Activated CD8-positive, alpha-beta memory T cell treated with anti-CD3 and anti-CD28 coated beads, Interleukin-2, amount 50 U/mL, for 48 hours (primary cell): ENCODE measurements around the gene CD160.
"Not testable (repeated sequence)": the region's sequence is repeated elsewhere in the genome, so short reads cannot be mapped to it uniquely, and the experiment has no call there.

Experiments
- DNase-seq: peaks from one replicate; pipeline ENCODE4 v3.0.0-alpha.2; 2020

CD160 gene, protein sequence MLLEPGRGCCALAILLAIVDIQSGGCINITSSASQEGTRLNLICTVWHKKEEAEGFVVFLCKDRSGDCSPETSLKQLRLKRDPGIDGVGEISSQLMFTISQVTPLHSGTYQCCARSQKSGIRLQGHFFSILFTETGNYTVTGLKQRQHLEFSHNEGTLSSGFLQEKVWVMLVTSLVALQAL

DNA sequence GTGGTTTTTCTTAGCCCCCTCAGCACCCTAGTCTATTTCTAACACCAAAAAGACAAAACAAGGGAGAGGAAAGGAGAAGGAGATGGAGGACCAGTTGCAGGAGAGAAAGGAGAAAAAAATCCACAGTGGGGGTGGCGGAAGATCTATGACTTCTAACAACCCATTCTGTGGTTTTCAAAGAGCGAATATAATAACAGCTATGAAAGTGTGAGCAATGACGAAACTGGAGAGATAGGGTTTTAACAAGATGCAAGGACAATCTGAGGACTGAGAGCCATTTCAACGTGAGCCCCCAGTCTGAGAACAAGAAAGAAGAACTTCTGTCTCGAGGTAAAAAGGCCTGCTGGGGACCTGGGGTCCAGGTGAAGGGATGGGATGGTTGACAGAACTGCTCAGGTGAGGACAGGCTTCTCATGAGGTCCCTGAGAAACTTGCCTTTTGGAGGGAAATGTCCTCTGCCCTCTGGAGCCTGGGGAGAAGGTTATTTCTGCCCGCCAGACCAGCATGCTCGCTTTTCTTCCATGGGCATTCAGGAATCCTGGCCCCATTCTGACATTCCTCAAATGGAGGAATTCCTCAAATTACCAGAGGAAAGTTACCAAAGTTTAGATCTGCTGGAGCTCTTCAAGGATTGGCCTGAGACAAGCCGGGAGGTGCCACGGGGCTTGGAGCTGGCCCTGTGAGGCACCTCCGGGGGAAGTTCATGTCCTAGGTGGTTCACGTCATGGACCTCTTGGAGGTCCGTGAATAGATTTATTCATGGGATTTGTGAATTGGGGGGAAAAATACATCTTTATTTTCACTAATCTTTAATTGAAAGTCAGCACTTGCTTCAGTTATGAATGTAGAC lies at the start of gene CD160:
CD160 (plus strand) TSS at position 270 of the 850 bp plus-strand sequence. CDS start 8,829 bp downstream, outside the sequence.
- DNase-seq: no peak

DNA sequence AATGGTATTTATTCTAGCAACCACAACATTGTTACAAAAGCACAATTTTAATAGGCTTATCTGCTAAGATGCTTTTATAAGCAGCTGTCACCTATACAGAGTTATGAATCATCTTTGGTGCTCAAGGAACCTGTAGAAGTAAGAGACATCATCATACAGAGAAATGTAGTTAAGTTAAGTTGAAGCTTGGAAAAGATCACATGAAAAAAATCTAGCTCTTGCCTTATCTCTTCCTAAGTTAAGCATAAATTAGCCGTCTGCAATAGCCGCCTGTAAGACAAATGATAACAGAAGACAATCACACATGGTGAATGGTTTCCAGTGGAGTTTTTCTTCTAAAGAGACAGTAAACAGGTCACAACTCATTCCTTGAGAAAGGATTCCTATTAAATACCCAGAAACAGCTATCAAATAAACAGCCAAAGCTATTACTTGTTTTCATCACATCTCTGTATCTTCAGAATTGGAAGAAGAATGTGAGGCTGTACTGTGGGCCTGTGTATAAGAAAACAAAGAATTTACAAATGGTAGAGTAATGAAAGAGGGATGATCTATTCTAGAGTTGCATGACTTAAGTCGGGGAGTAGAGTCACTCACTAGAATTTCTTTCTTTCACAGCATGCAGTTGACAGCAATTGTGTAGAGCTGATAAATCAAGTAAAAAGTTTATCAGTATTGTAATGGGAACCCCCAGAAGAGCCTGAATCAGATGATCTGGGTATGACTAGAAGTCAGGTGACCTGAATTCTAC lies 48.1 kb upstream of the CD160 start:
- DNase-seq: not testable (repeated sequence)

DNA sequence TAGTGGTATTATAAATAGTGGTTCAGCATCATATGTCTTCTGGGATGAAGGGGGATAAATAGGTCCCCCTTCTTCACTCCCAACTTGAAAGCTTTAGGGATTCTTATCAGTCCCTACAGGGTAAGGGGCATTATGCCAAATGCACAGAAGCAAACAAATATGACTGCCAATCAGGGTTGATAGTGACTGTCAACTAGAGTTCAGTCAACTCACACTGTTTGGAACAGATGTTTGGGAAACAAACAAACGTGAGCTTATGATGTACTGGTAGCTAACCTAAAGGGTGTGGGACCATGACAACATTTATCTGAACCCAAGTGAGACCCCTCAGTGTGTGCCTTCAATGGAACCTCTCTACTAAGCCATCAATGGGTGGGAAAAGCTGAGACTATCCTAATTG lies 46.1 kb upstream of the CD160 start:
- DNase-seq: not testable (repeated sequence)

DNA sequence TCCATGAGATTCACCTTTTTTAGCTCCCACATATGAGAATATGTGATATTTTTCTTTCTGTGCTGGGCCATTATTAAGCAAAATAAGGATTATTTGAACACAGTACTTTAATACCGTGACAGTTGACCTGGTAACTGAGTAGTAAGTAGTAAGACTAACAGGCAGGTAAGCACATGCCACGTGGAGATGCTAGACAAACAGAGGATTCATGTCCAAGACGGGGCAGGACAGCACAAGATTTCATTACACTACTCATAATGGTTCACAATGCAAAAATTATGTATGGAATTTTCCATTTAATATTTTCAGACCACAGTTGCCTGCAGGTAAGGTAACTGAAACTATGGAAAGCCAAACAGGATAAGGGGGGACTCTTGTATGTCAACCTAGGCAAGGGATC lies 34.4 kb upstream of the CD160 start:
- not testable (repeated sequence) for DNase-seq

DNA sequence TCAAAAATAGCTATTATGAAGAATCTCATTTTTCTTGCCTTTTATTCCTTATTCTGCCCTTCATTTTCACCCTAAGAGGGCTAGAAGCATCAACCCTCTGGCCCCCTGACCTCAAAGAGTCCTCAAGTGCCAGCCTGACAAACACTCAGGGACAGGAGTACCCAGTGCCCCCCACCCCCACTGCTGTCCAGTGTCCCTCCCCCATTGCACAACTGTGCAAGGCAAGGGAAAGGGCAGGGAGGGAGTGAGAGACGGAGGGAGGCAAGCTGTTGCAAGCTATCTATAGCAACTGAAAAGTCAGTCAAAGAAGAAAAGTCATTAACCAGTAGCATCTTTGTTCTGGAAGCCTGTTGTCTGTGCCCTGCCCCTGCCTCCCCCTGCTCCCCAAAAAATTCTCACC lies 33.2 kb upstream of the CD160 start:
- not testable (repeated sequence) for DNase-seq

DNA sequence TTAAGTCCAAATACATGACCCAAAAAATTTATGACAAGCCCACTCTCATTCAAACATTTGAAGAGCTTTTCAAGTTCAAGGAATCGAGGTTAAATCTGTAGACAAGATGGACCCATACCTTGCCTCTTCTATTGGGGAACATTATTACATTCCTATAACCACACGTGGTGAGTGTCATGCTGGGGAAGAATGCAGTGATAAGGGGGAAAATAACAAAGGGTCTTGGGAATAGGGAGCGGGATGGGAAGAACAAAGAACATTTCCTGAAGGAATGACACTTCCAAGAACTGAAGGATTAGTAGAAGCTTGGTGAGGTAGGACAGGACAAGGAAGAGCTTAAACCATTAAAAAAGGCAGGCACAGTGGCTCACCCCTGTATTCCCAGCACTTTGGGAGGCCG lies 31.0 kb upstream of the CD160 start:
- DNase-seq: no peak

DNA sequence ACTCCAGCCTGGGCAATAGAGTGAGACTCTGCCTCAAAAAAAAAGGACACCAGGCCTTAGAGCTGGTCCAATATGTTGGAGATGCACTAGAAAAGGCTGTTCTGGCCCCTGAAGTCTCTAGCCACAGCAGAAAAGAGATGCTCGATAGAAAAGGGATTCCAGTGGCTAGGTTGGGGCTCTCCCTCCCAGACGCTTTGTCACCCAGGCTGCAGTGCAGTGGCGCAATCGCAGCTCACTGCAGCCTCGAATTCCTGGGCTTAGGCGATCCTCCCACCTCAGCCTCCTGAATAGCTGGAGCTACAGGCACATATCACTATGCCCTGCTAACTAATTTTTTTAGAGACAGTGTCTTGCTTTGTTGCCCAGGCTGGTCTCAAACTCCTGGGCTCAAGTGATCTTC lies 30.4 kb upstream of the CD160 start:
- no peak for DNase-seq

DNA sequence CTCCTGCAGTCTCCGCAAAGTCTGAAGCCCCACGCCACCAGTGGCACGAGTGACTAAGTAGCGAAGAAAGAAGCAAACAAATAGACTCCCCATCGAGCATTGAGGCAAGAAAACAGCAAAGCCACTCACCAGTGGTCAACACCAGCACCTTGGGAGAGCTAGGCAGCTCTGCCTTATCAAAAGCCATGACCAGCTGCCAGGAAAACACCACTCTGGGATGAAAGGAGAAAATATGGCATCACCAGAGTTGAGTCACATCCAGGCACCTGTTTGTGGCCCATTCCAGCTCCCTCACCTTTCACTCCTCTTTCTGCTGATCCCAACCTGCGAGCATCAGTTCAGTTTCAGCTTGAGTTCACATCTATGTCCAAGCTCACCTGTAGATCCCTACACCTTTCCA lies 29.4 kb upstream of the CD160 start:
- DNase-seq: no peak

DNA sequence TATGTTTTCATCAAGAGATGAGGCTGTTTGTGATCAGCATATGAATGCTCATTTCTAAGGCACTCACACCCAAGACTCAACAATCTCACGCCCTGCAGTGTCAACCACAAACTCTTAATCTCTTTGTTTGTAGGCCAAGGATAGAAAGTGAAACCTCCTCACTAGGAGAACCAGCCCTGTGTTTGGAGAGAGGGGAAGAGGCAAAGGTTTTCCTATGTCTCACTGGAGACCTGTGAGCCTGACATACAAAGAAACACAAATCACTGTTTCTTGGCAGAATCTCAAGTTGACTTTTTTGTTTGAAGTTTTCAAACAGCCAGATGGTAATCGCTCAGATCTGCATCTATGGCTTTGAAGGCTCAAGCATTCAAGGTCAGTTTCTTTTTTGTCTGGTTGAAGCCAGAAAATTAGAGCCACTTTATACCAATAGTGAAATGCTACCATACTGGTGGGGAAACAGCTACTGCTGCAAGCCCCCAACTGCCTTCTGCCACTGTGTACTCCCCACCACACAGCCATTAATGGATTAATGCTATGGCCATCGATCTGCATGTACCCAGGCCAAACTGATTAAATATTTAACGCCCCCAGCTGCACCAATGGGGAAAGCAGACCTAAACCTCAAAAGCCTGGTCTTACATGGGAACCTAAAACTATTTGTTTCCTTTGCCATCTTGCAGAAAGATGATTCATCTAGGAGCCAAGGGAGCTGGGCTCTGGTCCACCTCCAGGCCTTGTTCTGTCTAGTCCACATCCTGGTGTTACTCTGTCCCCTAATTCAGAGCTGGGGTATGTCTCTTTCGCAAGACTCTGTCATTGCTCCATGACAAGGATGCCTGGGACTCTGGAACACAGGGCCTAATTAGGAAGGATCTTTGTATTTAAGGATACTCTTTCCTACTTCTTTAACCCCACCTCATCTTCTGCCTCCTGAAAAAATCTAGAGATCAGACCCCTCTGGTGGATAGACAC lies 28.4 kb upstream of the CD160 start:
- DNase-seq: no peak

DNA sequence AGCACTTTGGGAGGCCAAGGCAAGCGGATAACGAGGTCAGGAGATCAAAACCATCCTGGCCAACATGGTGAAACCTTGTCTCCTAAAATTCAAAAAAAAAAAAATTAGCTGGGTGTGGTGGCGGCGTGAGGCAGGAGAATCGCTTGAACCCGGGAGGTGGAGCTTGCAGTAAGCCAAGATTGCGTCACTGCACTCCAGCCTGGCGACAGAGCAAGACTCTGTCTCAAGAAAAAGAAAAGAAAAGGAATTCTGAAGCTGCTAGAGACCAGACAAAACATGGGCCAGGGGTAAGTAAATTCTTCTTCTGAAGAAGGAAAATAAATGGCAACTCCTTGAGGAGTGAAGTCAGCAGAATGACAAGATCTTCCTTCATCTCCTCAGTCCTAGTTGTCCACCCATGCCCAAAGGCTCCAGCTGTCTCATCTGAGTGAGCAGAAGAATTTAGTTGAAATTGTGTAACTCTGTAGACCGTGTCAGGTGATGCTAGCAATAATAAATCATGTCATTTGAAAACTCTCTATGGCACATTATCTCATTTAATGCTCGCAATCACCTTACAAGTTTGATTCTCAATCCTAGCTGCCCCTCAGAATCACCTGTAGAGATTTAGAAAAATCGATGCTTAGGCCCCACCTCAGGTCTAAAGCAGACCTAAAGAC lies 26.4 kb upstream of the CD160 start:
- DNase-seq: no peak

DNA sequence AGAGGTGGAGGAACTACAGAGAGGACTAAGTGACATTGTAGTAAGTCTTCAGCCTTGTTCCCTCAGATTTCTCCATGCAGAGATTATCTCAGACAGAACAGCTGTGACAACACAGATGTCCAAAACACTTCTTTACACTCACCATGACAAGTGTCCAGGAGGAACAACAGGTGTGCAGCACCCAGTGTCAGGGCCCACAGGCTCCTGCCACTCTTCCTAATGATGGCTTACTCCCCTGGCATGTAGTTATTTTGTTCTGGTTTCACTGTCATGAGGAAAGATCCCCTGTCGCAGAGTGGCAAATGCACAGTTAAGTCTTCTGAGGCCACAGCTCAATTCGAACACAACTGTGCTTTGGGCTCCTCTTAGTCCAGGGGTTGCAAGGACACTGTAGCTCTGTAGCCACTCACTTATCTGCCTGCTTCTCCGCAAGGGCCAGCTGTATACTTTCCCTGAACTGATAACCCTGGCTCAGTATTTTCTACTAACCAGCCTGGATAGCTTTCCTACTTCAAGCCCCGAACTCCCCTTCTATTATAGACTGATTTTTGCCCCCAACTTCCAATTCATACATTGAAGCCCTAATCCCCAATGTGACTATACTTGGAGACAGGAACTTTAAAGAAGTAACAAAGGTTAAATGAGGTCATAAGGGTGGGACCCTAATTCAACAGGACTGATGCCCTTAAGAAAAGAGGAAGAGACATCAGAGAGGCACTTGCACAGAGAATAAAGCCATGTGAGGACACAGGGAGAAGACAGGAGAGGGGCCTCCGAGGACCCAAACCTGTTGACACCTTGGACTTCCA lies 23.3 kb upstream of the CD160 start:
- no peak for DNase-seq

DNA sequence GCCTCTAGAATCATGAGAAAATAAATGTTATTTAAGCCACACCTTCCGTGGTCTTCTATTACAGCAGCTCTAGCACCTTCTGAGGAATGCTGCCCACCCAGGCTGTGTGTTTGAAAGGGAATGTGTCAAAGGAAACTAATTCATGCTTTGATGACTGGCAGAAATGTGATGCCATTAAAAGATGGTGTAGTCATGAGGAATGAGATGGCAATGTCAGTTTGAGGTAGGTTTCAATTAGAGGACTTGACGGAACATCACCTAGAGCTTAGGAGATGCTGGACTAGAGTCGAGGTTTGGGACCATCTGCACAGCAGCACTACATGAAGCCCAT lies 22.7 kb upstream of the CD160 start:
- no peak for DNase-seq

DNA sequence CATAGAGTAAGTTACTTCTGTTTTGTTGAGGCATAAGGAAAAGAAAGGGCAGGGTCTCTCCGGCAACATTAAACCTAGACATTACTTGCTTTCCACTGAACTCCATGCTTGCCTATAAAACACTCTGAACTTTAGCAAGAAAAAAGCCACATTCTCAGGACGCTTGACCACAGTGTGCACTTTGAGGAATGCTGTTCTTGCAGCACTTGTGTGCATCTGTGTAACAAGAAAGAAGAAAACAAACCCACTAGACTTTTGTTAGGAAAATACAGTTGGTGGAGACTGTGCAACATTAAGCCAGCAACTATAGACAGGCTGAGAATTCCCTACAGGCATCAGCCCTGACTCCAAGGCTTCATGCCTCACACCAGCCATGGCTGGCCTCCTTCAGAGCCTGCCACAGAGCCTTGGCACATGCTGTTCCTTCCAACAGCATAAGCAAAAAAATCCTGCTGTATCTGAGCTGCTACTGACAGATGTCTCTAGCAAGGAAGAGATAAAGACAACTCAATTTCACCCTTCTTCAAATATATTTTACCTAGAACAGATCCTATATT lies 17.9 kb upstream of the CD160 start:
- DNase-seq: no peak

DNA sequence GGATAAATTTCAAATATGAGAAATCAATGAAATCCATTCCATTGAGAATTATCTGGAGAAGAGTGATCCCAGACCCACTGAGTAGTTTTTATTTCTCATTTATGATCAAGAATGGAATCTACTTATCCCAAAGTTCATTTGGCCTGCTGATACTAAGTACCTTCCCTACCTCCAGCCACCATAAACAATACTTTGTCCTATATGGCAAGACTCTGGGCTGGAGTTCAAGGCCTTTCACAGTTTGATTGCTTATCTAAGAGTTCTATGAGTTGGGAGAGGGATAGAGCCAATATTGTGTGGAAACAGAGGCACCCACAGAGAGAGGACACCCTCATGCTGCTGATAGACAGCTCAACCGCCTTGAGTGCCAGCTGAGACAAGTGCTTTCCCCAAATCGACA lies 17.2 kb upstream of the CD160 start:
- DNase-seq: no peak

DNA sequence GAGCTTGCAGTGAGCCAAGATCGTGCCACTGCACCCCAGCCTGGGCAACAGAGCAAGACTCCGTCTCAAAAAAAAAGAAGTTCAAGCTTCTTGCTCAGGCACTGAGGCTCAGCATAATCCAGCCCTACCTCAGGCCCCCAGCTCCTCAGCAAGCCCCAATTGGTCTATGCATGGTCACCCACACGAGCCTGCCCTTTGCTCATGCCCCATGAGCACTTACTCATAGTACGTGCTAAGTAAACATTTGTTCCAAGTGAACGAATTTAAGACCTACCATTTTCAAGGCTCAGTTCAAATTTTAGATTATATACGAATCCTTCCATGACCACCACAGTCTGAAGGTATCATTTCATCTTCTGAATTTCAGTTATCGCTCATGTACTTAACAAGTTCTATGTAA lies 16.5 kb upstream of the CD160 start:
- no peak for DNase-seq

DNA sequence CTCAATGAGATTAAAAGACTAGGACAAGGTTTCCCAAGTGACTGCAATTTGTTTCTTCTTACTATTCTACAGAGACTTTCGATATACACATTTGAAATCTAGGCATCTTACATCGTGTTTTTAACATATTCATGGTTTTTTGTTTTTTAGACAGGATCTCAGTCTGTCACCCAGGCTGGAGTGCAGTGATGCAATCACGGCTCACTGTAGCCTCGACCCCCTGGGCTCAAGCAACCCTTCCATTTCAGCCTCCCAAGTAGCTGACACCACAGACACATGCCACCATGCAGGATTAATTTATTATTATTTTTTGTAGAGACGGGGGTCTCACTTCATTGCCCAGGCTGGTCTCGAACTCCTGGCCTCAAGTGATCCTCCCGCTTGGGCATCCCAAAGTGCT lies 13.7 kb upstream of the CD160 start:
- DNase-seq: no peak

DNA sequence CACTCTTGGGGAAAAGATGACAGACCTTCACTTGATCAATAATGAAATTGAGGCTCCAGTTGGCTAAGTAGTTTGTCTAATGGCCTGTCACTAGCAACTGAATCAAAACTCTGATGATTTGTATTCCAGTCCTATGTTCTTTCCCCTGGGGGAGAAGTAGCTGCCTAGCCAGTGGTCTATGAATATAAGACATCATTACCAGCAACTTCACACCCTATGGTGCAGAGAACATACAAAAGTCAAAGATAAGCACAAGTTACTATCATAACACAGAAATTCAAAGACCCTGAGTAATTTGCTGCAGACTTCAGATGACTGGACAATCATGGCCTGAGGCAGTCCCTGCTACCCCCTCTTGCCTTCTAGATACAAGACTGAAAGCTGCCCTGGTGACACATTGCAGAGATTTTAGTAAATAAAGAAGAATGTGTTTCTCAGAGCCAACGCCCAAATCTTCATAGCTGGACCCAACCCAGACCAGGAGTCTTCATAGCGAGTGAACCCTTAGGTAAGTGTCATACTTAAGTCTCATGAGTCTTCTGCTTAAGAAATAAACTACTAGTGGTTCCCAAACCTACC lies 13.1 kb upstream of the CD160 start:
- no peak for DNase-seq

DNA sequence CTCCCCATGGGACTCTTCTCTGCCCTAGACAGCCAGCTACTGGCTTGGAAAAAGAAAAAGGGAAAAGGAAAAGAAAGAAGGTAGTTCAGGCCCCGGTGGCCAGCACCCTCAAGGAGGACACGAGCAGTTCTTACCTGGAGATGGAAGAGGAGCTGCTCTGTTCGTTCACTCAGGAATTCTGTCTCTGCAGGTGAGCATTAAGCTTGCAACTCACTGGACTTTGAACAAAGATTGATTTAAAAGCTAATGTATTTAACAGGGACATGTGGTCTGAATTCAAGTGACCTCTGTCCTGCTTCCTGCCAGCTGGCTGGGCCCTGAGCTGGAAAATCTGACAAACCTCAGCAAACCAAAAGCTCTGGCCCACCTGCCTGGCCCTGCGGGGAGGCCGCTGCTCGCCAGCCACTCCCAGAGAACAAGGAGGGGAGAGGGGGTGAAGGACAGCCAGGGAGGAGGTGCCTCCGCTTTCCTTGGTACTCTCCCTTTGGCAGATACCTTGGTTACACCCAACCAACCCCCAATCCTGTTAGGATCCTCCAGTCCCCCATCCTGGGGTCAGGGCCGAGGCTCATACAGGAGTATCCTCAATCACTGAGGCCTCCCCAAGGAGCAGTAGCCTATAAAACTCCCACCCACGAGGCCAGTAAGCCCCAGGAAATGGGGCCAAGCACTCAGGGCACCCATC lies 12.0 kb upstream of the CD160 start, which contains the start of gene PDZK1:
PDZK1 (minus strand) TSS at position 186 of the 685 bp plus-strand sequence. CDS start 19,347 bp downstream, outside the sequence.
- no peak for DNase-seq

DNA sequence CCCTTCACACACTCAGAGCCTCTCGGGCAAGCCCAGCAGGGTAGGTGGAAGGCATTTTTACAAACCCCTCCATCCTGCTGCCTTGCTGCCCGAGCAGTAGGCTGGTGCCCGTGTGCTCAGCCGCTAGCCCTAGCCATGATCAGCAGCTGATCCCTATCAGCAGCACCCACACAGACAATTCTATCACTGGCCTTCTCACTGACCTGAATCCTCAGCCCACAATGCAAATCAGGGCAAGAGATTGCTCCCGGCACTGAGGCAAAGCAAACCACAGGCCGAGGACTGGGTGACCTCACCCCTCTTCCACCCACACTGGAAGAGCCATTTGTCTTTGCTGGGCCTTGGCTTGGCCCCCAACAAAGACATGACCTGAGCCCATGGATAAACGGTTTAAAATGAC lies 11.2 kb upstream of the CD160 start:
- DNase-seq: no peak
